Ascending aorta (tissue), 2 donors: ENCODE measurements around the gene RDH16. TPM values are rescaled to one million over a fixed set of nuclear protein-coding genes. Genes with fewer than 3 reads are reported as not detected.

Source experiments
- DNase-seq, 2 donors: peaks; one replicate each; pipeline ENCODE4 v3.0.0-alpha.2; 2019; ENCODE audit warnings: low spot score in 2 of 2
- H3K27ac ChIP-seq, 2 donors: fragments of 200-600 bp; sonication (generic); one replicate each; pipeline ENCODE4 v1.5.1; 2016 to 2017; ENCODE audit warnings: mild to moderate bottlenecking in 1 of 2
- H3K27me3 ChIP-seq: fragments of 200-600 bp; sonication (generic); one replicate; pipeline ENCODE4 v1.5.1; 2017
- H3K36me3 ChIP-seq, 2 donors: fragments of 200-600 bp; sonication (generic); one replicate each; pipeline ENCODE4 v1.5.1; 2016
- H3K4me1 ChIP-seq, 2 donors: fragments of 200-600 bp; sonication (generic); one replicate each; pipeline ENCODE4 v1.5.1; 2016 to 2017; ENCODE audit warnings: mild to moderate bottlenecking in 1 of 2
- H3K4me3 ChIP-seq, 2 donors: fragments of 200-600 bp; sonication (generic); one replicate each; pipeline ENCODE4 v1.5.1; 2016 to 2017; ENCODE audit warnings: mild to moderate bottlenecking in 1 of 2
- H3K9me3 ChIP-seq, 2 donors: fragments of 200-600 bp; sonication (generic); one replicate each; pipeline ENCODE4 v1.5.1; 2016
- intact Hi-C: fragments of 100-400 bp; cut with DNase I; formaldehyde crosslinking; loops from one replicate; pipeline ENCODE4 v1.15.1; 2023
- total RNA-seq: library from RNA; depleted of rRNA; stranded (reverse); fragments of >200 nt; gene quantifications from one replicate; pipeline ENCODE4 v1.1.0, GENCODE V29; 2016
- TF ChIP-seq, protein P1 (sequence below), 3 experiments: fragments of 200-600 bp in 2 of 3; fragments of 450-650 bp in 1 of 3; sonication (generic) in 2 of 3; IDR thresholded peaks; one replicate each; pipeline ENCODE4 v1.5.1; 2016 to 2019; ENCODE audit warnings: antibody characterized with exemption in 3 of 3, mild to moderate bottlenecking in 1 of 3, moderate library complexity in 1 of 3

Gene RDH16
- total RNA-seq, 1 donor from 2014 or later = 5.6 TPM

DNA sequence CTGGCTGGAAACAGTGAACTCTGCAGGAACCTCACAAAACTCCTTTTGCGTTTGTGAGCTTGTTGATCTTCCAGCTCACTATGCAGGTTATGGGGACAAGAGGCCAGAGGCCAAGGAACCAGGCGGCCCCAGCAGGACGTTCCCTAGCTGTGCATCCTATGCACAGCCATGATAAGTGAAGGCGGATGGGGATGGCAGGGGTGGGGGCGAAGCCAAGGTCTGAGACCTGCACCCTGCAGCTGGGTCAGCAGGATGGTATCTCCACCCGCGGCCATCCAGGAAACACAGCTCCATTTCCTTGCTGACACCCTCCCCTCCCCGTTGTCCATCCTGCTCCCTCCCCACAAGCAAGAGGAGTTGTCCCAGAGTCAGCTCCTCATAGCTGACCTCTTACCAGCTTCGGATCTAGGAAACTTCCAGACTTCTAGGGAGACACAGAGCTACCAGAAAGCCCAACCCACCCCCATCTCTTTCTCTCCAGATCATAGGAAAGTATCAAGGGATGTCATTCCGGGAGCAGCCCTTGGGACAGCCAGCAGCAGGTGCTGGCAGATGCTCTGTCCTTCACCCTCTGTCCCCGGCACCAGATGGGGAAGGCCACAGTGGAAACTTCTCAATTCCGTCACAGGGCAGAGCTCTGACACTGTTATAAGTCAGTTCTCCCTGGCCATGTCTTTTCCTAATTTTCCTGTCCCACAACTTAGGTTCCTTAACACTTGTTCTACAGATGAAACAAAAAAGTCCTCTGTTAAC is 39.6 kb upstream of the RDH16 start:
- H3K9me3 ChIP-seq = no peaks in the 10 kb centered on the region
- DNase-seq = no peak
- H3K27me3 ChIP-seq = no peaks in the 10 kb centered on the region
- intact Hi-C loops = no loop called here
- H3K4me1 ChIP-seq = no peaks in the 10 kb centered on the region
- H3K4me3 ChIP-seq = no peak overlapping the region
- no peak overlapping the region for H3K27ac ChIP-seq
- TF ChIP-seq, protein P1, sequence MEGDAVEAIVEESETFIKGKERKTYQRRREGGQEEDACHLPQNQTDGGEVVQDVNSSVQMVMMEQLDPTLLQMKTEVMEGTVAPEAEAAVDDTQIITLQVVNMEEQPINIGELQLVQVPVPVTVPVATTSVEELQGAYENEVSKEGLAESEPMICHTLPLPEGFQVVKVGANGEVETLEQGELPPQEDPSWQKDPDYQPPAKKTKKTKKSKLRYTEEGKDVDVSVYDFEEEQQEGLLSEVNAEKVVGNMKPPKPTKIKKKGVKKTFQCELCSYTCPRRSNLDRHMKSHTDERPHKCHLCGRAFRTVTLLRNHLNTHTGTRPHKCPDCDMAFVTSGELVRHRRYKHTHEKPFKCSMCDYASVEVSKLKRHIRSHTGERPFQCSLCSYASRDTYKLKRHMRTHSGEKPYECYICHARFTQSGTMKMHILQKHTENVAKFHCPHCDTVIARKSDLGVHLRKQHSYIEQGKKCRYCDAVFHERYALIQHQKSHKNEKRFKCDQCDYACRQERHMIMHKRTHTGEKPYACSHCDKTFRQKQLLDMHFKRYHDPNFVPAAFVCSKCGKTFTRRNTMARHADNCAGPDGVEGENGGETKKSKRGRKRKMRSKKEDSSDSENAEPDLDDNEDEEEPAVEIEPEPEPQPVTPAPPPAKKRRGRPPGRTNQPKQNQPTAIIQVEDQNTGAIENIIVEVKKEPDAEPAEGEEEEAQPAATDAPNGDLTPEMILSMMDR (IDR thresholded peaks at IDR 0.05) = no peak
- peaks cover 2 to 33% of the 10 kb centered on the region in 2 donors for H3K36me3 ChIP-seq

DNA sequence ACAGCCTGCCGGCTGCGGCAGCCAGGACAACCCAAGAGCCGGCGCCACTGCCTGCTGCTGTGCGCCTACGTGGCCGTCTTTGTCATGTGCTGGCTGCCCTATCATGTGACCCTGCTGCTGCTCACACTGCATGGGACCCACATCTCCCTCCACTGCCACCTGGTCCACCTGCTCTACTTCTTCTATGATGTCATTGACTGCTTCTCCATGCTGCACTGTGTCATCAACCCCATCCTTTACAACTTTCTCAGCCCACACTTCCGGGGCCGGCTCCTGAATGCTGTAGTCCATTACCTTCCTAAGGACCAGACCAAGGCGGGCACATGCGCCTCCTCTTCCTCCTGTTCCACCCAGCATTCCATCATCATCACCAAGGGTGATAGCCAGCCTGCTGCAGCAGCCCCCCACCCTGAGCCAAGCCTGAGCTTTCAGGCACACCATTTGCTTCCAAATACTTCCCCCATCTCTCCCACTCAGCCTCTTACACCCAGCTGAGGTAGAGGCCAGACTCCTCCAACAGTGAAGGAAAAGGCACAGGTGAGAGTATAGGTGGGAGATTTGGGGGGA is 38.6 kb upstream of the RDH16 start:
- H3K36me3 ChIP-seq = peaks cover 0 to 31% of the 10 kb centered on the region in 2 donors
- DNase-seq = no peak
- H3K4me1 ChIP-seq = no peaks in the 10 kb centered on the region
- intact Hi-C loops = no loop called here
- no peaks in the 10 kb centered on the region for H3K27me3 ChIP-seq
- no peaks in the 10 kb centered on the region for H3K9me3 ChIP-seq
- no peak overlapping the region for H3K27ac ChIP-seq
- no peak overlapping the region for H3K4me3 ChIP-seq
- TF ChIP-seq, protein P1 (IDR thresholded peaks at IDR 0.05) = no peak

DNA sequence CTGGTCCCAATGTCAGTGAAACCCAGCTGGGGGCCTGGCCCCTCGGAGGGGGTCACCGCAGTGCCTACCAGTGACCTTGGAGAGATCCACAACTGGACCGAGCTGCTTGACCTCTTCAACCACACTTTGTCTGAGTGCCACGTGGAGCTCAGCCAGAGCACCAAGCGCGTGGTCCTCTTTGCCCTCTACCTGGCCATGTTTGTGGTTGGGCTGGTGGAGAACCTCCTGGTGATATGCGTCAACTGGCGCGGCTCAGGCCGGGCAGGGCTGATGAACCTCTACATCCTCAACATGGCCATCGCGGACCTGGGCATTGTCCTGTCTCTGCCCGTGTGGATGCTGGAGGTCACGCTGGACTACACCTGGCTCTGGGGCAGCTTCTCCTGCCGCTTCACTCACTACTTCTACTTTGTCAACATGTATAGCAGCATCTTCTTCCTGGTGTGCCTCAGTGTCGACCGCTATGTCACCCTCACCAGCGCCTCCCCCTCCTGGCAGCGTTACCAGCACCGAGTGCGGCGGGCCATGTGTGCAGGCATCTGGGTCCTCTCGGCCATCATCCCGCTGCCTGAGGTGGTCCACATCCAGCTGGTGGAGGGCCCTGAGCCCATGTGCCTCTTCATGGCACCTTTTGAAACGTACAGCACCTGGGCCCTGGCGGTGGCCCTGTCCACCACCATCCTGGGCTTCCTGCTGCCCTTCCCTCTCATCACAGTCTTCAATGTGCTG is 38.0 kb upstream of the RDH16 start:
- DNase-seq = no peak
- TF ChIP-seq, protein P1 (IDR thresholded peaks at IDR 0.05) = no peak
- intact Hi-C loops = no loop called here
- H3K4me1 ChIP-seq = no peaks in the 10 kb centered on the region
- H3K27ac ChIP-seq = no peak overlapping the region
- H3K9me3 ChIP-seq = no peaks in the 10 kb centered on the region
- H3K4me3 ChIP-seq = no peak overlapping the region
- H3K36me3 ChIP-seq = peaks cover 0 to 25% of the 10 kb centered on the region in 2 donors
- H3K27me3 ChIP-seq = no peaks in the 10 kb centered on the region

DNA sequence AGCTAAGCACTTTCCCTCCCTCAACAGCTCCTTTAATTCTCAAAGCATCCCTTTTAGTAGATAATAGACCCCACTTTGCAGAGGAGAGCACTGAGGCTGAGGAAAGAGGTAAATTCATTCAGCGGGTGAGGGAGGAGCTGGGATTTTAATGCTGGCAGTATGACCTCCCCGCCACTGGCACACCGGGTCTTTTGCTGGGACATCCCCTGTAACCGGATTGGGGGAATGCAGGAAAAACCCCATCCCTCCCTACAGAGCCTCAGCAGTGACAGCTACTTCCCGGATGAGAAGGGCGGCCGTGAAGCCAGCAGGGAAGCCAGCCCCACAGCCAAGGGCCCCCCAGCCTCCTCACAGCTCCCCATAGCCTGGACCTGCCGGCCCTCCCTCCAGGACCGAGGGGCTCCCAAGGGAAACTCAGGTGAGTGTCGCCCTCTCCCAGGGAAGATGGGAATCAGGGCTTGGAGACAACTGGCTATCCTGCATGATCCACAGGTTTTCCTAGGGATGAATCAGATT is 36.9 kb upstream of the RDH16 start:
- Histone ChIP-seq H3K9me3 (no peaks in the 10 kb centered on the region), H3K27me3 (no peaks in the 10 kb centered on the region), H3K27ac (no peak overlapping the region), H3K4me3 (no peak overlapping the region), H3K36me3 (peaks cover 0 to 16% of the 10 kb centered on the region in 2 donors), H3K4me1 (no peaks in the 10 kb centered on the region)
- no peak for DNase-seq
- intact Hi-C loops = no loop called here
- TF ChIP-seq, protein P1 (IDR thresholded peaks at IDR 0.05) = no peak

DNA sequence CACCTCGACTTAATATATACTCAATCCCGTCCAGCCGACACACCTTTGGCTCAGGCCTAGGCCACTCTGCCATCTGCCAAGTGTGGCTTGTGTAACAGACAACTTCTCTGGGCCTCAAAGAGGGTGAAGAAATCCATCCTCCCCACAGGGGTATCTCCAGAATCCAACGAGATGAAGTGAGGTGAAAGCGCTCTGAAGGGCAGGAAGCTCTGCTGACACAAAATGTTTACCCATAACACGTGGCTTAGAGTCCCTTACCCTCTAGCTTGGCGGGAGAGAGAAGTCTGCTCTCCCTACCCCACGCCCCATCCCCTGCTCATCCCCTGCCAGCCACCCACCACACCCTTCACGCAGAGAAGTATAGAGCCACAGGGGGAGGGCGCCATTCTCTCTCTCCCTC is 35.9 kb upstream of the RDH16 start:
- Histone ChIP-seq H3K27ac (no peak overlapping the region), H3K4me3 (no peak overlapping the region), H3K27me3 (no peaks in the 10 kb centered on the region), H3K36me3 (peaks cover 0 to 16% of the 10 kb centered on the region in 2 donors), H3K4me1 (no peaks in the 10 kb centered on the region), H3K9me3 (no peaks in the 10 kb centered on the region)
- TF ChIP-seq, protein P1 (IDR thresholded peaks at IDR 0.05) = no peak
- no peak for DNase-seq
- intact Hi-C loops = no loop called here
